Glutamatergic neuron (in vitro differentiated cells): Measurements from ENCODE around the gene SCN11A. TPM values are rescaled to one million over a fixed set of nuclear protein-coding genes. Genes with fewer than 3 reads are reported as not detected.

Experiments
- DNase-seq: peaks from one replicate; pipeline ENCODE4 v3.0.0; 2022
- H3K27ac Mint-ChIP-seq: one replicate; pipeline ENCODE4 v1.8.0; 2020; ENCODE audit warnings: mild to moderate bottlenecking, mixed read lengths, inconsistent platforms; ENCODE audit not compliant: unreplicated experiment
- H3K27me3 Mint-ChIP-seq: one replicate; pipeline ENCODE4 v1.8.0; 2020; ENCODE audit warnings: mild to moderate bottlenecking, moderate library complexity, mixed read lengths, inconsistent platforms; ENCODE audit not compliant: unreplicated experiment
- H3K36me3 Mint-ChIP-seq: one replicate; pipeline ENCODE4 v1.8.0; 2020; ENCODE audit warnings: mild to moderate bottlenecking, mixed read lengths, inconsistent platforms; ENCODE audit not compliant: unreplicated experiment
- H3K4me1 Mint-ChIP-seq: one replicate; pipeline ENCODE4 v1.8.0; 2020; ENCODE audit warnings: mild to moderate bottlenecking, low read depth, mixed read lengths, inconsistent platforms; ENCODE audit not compliant: unreplicated experiment
- H3K4me3 Mint-ChIP-seq: one replicate; pipeline ENCODE4 v1.8.0; 2020; ENCODE audit warnings: mild to moderate bottlenecking, mixed read lengths, inconsistent platforms; ENCODE audit not compliant: unreplicated experiment
- H3K9me3 Mint-ChIP-seq: one replicate; pipeline ENCODE4 v1.8.0; 2020; ENCODE audit warnings: mild to moderate bottlenecking, moderate library complexity, mixed read lengths, inconsistent platforms; ENCODE audit not compliant: unreplicated experiment
- CTCF ChIP-seq: fragments of 200-600 bp; sonication (generic); IDR thresholded peaks from one replicate; pipeline ENCODE4 v1.5.0; 2021; ENCODE audit not compliant: partially characterized antibody, unreplicated experiment
- total RNA-seq: library from RNA; stranded (reverse); fragmentation: NEBNext Ultra II Directional; extraction: Animal tissue kit (Norgen Biotek cat#: 25700); gene quantifications from one replicate; pipeline ENCODE4 v1.2.1, GENCODE V29; 2021; ENCODE audit not compliant: unreplicated experiment

SCN11A gene
- total RNA-seq, 1 donor from 2014 or later: 0.78 TPM

DNA sequence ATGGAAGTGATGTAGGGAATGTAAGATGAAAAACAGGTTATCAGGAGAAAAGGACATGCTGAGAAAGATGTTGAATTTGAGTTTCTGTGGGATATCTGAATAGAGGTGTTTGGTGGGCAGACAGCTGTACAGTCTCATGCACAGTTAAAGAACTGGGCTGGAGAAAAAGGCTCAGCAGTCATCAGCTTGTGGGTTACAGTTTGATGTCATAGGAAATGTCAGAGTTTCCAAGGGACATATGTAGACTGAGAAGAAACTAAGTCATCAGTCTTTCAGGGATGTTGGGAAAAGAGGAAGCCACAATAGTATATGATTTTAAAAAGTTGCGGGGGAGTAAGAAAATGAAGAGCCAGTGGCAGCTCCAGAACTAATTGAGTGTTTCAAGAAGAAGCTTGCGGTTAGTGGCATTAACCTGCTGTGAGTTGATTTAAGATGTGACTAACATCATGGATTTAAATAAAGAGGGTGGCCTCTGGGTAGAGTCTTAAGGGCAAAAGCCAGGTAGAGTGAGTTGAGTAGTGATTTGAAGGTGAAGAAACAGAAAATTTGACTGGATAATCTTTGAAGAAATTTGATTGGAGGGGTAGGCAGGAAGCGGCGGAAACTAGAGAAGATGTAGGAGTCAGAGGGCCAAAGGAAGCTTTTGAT lies 31.0 kb upstream of the SCN11A start:
- no peak for TF ChIP-seq CTCF
- H3K27me3 Mint-ChIP-seq: no peaks in the 10 kb centered on the region
- no peak overlapping the region for H3K4me3 Mint-ChIP-seq
- no peak for DNase-seq
- H3K4me1 Mint-ChIP-seq: no peaks in the 10 kb centered on the region
- no peaks in the 10 kb centered on the region for H3K9me3 Mint-ChIP-seq
- H3K27ac Mint-ChIP-seq: no peak overlapping the region
- no peaks in the 10 kb centered on the region for H3K36me3 Mint-ChIP-seq

DNA sequence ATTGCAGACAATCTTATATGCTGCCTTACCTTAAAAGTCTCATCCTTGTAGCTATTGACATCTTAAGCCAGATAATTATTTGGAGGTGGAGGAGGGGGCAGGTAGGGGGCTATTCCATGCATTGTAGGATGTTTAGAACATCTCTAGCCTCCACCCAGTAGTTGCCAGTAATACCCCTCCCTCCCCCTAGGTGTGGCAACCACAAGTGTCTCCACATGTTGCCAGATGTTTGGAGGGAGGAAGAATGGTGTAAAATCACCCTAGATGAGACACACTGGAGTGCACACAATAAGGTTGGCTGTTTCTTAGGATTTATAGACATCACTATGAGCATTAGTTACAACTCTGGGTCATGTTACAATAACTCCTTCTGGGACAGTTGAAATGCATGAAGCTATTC lies 28.3 kb upstream of the SCN11A start:
- Mint-ChIP-seq H3K27ac (no peak overlapping the region), H3K36me3 (peaks cover 5% of the 10 kb centered on the region), H3K4me1 (no peaks in the 10 kb centered on the region)

DNA sequence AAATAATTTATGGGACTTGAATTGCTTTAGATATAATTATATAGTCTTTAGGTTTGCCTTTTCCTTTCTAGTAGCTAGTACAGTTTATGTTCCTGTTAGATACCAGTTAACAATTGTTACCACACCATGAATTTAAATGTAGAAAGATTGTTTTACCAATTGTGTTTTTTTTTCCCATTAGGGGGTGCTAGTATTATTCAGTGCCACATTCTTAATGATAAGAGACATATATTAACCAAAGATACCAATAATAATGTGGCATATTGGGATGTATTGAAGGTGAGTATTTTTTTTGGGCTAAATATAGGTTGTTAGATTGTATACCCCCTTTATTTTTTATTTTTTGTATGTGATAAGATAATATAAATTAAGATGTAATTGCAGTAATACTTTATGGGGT lies 27.8 kb upstream of the SCN11A start:
- Mint-ChIP-seq H3K27me3 (no peaks in the 10 kb centered on the region), H3K4me3 (no peak overlapping the region), H3K4me1 (no peaks in the 10 kb centered on the region), H3K9me3 (no peaks in the 10 kb centered on the region), H3K36me3 (peaks cover 8% of the 10 kb centered on the region), H3K27ac (no peak overlapping the region)
- no peak for DNase-seq
- no peak for TF ChIP-seq CTCF

More for the DNA sequence above, 28.3 kb upstream of the SCN11A start:
- no peaks in the 10 kb centered on the region for H3K9me3 Mint-ChIP-seq
- no peak for TF ChIP-seq CTCF
- H3K4me3 Mint-ChIP-seq: no peak overlapping the region
- no peaks in the 10 kb centered on the region for H3K27me3 Mint-ChIP-seq
- no peak for DNase-seq

- Mint-ChIP-seq H3K4me3 (no peak overlapping the region), H3K27me3 (no peaks in the 10 kb centered on the region), H3K9me3 (no peaks in the 10 kb centered on the region), H3K36me3 (peaks cover 8% of the 10 kb centered on the region), H3K27ac (no peak overlapping the region), H3K4me1 (no peaks in the 10 kb centered on the region)
- DNase-seq: no peak
- no peak for TF ChIP-seq CTCF
Observed at GRCh38 chr3:39075910-39076309, 24.2 kb upstream of the SCN11A start.

GRCh38 chr3:39068556-39068955 lies 16.8 kb upstream of the SCN11A start:
- no peaks in the 10 kb centered on the region for H3K27me3 Mint-ChIP-seq
- H3K27ac Mint-ChIP-seq: no peak overlapping the region
- no peaks in the 10 kb centered on the region for H3K36me3 Mint-ChIP-seq
- no peaks in the 10 kb centered on the region for H3K9me3 Mint-ChIP-seq
- no peak for DNase-seq
- no peaks in the 10 kb centered on the region for H3K4me1 Mint-ChIP-seq
- no peak overlapping the region for H3K4me3 Mint-ChIP-seq
- TF ChIP-seq CTCF: no peak
